Right lobe of liver (tissue), 4 donors: ENCODE measurements around the gene PPP4R2.

Experiments
- CTCF ChIP-seq, 4 donors: fragments of 200-600 bp in 3 of 4; fragments of 450-650 bp in 1 of 4; IDR thresholded peaks; one replicate each; pipeline versions ENCODE4 v1.5.1 to v1.8.0; 2016 to 2022; ENCODE audit warnings: antibody characterized with exemption in 4 of 4, mild to moderate bottlenecking in 2 of 4
- POLR2A ChIP-seq: fragments of 450-650 bp; IDR thresholded peaks from one replicate; pipeline ENCODE4 v1.6.1; 2017; ENCODE audit warnings: antibody characterized with exemption, mild to moderate bottlenecking
- donor health status: DM: no; HTN: no; CAD: no.
- donor health status: DM: no; HTN: no; CAD: no.
- donor health status: DM: no; HTN: yes; CAD: no.

- TF ChIP-seq POLR2A: no peak
- no peak for TF ChIP-seq CTCF (IDR thresholded peaks at IDR 0.05)
Observed at GRCh38 chr3:73026111-73026759, 29.6 kb downstream of the PPP4R2 start.
